ENCODE data around the gene METTL8. TPM values are rescaled to one million over a fixed set of nuclear protein-coding genes. Genes with fewer than 3 reads are reported as not detected.

The METTL8 gene
- total RNA-seq, 1 experiment from 2014 or later, result 25.7 TPM

- peaks cover under 1% of the 10 kb centered on the region; the same call in 1 of the 2 replicates for H3K4me1 ChIP-seq
- H3K9me3 Mint-ChIP-seq (ENCODE audit: unreplicated experiment), result no peaks in the 10 kb centered on the region
- no peaks in the 10 kb centered on the region for H3K27me3 ChIP-seq (replicated peaks; ENCODE audit: control insufficient read depth, insufficient read depth, low read length)
- CTCF ChIA-PET, result no interaction called here
- TF ChIP-seq CTCF (IDR thresholded peaks at IDR 0.05; ENCODE audit: insufficient read depth in 1 of 2, low read depth in 1 of 2, low read length in 1 of 2, severe bottlenecking in 1 of 2, unreplicated experiment in 1 of 2), result no peak
- H3K36me3 Mint-ChIP-seq (ENCODE audit: insufficient read depth, unreplicated experiment), result no peaks in the 10 kb centered on the region
- intact Hi-C loops (cut with micrococcal nuclease; ENCODE audit: unreplicated experiment), result loop anchor here (10.0 kb wide), 1 partner anchor 146 kb away; no protein-coding TSS in a partner anchor
- no peaks in the 10 kb centered on the region for H3K9me3 ChIP-seq
- H3K4me3 ChIP-seq (ENCODE audit: low read depth, low read length), result no peak overlapping the region
- POLR2A ChIA-PET, result no interaction called here
- no peak overlapping the region for H3K4me3 Mint-ChIP-seq (ENCODE audit: unreplicated experiment)
- H3K4me1 Mint-ChIP-seq (ENCODE audit: low read depth, unreplicated experiment), result peaks cover 2% of the 10 kb centered on the region
- H3K27ac Mint-ChIP-seq (ENCODE audit: unreplicated experiment), result no peak overlapping the region
- no TSS peak for BruUV-seq (replicated peaks)
- no peaks in the 10 kb centered on the region for H3K27me3 Mint-ChIP-seq (ENCODE audit: insufficient read depth, unreplicated experiment)
- no peak for DNase-seq
- H3K36me3 ChIP-seq (ENCODE audit: control insufficient read depth, insufficient read depth, low read length), result no peaks in the 10 kb centered on the region
Measured at GRCh38 chr2:171410624-171411023, 23.2 kb downstream of the METTL8 start.

- Mint-ChIP-seq H3K4me3 (ENCODE audit: unreplicated experiment) (no peak overlapping the region), H3K4me1 (ENCODE audit: low read depth, unreplicated experiment) (no peaks in the 10 kb centered on the region), H3K27me3 (ENCODE audit: insufficient read depth, unreplicated experiment) (no peaks in the 10 kb centered on the region), H3K27ac (ENCODE audit: unreplicated experiment) (no peak overlapping the region), H3K9me3 (ENCODE audit: unreplicated experiment) (no peaks in the 10 kb centered on the region), H3K36me3 (ENCODE audit: insufficient read depth, unreplicated experiment) (no peaks in the 10 kb centered on the region)
- no peaks in the 10 kb centered on the region for H3K36me3 ChIP-seq (ENCODE audit: control insufficient read depth, insufficient read depth, low read length)
- ChIA-PET POLR2A (no interaction called here), CTCF (no interaction called here)
- no TSS peak for BruUV-seq (replicated peaks)
- no peak for DNase-seq
- H3K9me3 ChIP-seq, result no peaks in the 10 kb centered on the region
- H3K4me1 ChIP-seq, result no peaks in the 10 kb centered on the region
- no peak for TF ChIP-seq CTCF (IDR thresholded peaks at IDR 0.05; ENCODE audit: insufficient read depth in 1 of 2, low read depth in 1 of 2, low read length in 1 of 2, severe bottlenecking in 1 of 2, unreplicated experiment in 1 of 2)
- no peak overlapping the region for H3K4me3 ChIP-seq (ENCODE audit: low read depth, low read length)
- intact Hi-C loops (cut with micrococcal nuclease; ENCODE audit: unreplicated experiment), result loop anchor here (10.0 kb wide), 1 partner anchor 145 kb away; no protein-coding TSS in a partner anchor
- no peaks in the 10 kb centered on the region for H3K27me3 ChIP-seq (replicated peaks; ENCODE audit: control insufficient read depth, insufficient read depth, low read length)
Measured at GRCh38 chr2:171410101-171410500, 23.7 kb downstream of the METTL8 start.

GRCh38 chr2:171409436-171409971 is 24.3 kb downstream of the METTL8 start:
- ChIA-PET POLR2A (no interaction called here), CTCF (no interaction called here)
- no peaks in the 10 kb centered on the region for H3K27me3 Mint-ChIP-seq (ENCODE audit: insufficient read depth, unreplicated experiment)
- no peaks in the 10 kb centered on the region for H3K4me1 Mint-ChIP-seq (ENCODE audit: low read depth, unreplicated experiment)
- no peak for DNase-seq
- intact Hi-C loops (cut with micrococcal nuclease; ENCODE audit: unreplicated experiment), result no loop called here
- BruUV-seq (replicated peaks), result no TSS peak
- no peaks in the 10 kb centered on the region for H3K36me3 Mint-ChIP-seq (ENCODE audit: insufficient read depth, unreplicated experiment)
- Histone ChIP-seq H3K4me1 (no peaks in the 10 kb centered on the region), H3K36me3 (ENCODE audit: control insufficient read depth, insufficient read depth, low read length) (no peaks in the 10 kb centered on the region), H3K9me3 (no peaks in the 10 kb centered on the region), H3K4me3 (ENCODE audit: low read depth, low read length) (no peak overlapping the region), H3K27me3 (replicated peaks; ENCODE audit: control insufficient read depth, insufficient read depth, low read length) (no peaks in the 10 kb centered on the region)
- H3K27ac Mint-ChIP-seq (ENCODE audit: unreplicated experiment), result no peak overlapping the region
- H3K9me3 Mint-ChIP-seq (ENCODE audit: unreplicated experiment), result no peaks in the 10 kb centered on the region
- no peak for TF ChIP-seq CTCF (IDR thresholded peaks at IDR 0.05; ENCODE audit: insufficient read depth in 1 of 2, low read depth in 1 of 2, low read length in 1 of 2, severe bottlenecking in 1 of 2, unreplicated experiment in 1 of 2)
- no peak overlapping the region for H3K4me3 Mint-ChIP-seq (ENCODE audit: unreplicated experiment)
